Measurements from ENCODE around the gene DDX21.

GRCh38 chr10:68957284-68957615 lies 1.3 kb downstream of the DDX21 start:
- TF ChIP-seq GATAD2A (IDR thresholded peaks at IDR 0.05) (no peak), ATF1 (CRISPR knock-in tag; IDR thresholded peaks at IDR 0.05) (no peak), ATF1 (tag; IDR thresholded peaks at IDR 0.05) (0 out of 2 replicates have a peak, but pooled peaks have one; percentile 16), SMARCE1 (IDR thresholded peaks at IDR 0.05) (no peak), TEAD4 (IDR thresholded peaks at IDR 0.05; ENCODE audit: low read length) (no peak), TEAD4 (CRISPR knock-in tag; IDR thresholded peaks at IDR 0.05; ENCODE audit: borderline replicate concordance) (no peak), KDM2B (CRISPR knock-in tag; IDR thresholded peaks at IDR 0.05) (no peak)

All from K562 (cell line).